ENCODE results near the gene LEFTY1.

Gene LEFTY1

DNA sequence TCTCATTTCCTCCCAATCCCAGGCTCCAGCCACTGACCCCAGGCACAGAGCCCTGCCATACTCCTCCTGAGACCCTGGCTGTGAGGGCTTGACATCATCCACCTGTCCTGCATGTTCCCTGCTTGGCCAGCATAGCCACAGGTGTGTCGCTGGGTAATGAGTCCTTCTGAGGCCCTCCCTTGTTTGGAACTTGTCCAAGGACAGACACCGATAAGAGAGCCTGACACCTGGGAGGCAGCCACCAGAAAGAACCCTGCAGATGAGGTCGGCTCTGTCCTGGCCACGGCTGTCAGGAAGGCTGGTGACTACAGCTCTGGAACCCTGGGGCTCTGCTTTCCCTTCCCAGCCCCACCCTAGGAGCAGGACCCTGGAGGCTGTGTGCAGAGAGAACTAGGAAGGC lies 41.3 kb downstream of the LEFTY1 start:
- no peaks in the 10 kb centered on the region for H3K27me3 ChIP-seq
- peaks cover 49 to 77% (median 69%) of the 10 kb centered on the region in 10 experiments for H3K4me1 ChIP-seq
- peak overlapping the region; percentile 71 to 91 (median 86) for H3K4me2 ChIP-seq
- H3K9ac ChIP-seq: peak overlapping the region in 7 of 11 experiments; percentile 13 to 65 (median 52); a peak in 11 of 22 replicates
- H3K9me3 ChIP-seq (replicated peaks in 1 of 11): peaks cover 0 to 14% (median 10%) of the 10 kb centered on the region in 11 experiments; a peak in 14 of 22 replicates
- no peak overlapping the region for H3K4me3 ChIP-seq
- peaks cover 20 to 45% (median 36%) of the 10 kb centered on the region in 11 experiments for H3K36me3 ChIP-seq
- peak overlapping the region in 9 of 11 experiments; percentile 31 to 63 (median 54); a peak in 14 of 22 replicates for H3K27ac ChIP-seq
- H4K20me1 ChIP-seq: peaks cover 0 to 29% (median 0%) of the 10 kb centered on the region in 11 experiments; a peak in 6 of 22 replicates
- TF ChIP-seq Cebpa-rat (IDR thresholded peaks at IDR 0.05): no peak

- Histone ChIP-seq H3K27ac (no peak overlapping the region; a peak in 1 of 22 replicates), H3K4me2 (peak overlapping the region in 8 of 11 experiments; percentile 71 to 91 (median 86); a peak in 9 of 22 replicates), H3K4me1 (peaks cover 39 to 74% (median 62%) of the 10 kb centered on the region in 10 experiments), H3K27me3 (no peaks in the 10 kb centered on the region), H3K36me3 (peaks cover 20 to 42% (median 35%) of the 10 kb centered on the region in 11 experiments), H3K9ac (no peak overlapping the region), H4K20me1 (peaks cover 0 to 29% (median 0%) of the 10 kb centered on the region in 11 experiments; a peak in 6 of 22 replicates), H3K4me3 (no peak overlapping the region), H3K9me3 (replicated peaks in 1 of 11) (peaks cover 0 to 14% (median 10%) of the 10 kb centered on the region in 11 experiments; a peak in 14 of 22 replicates)
- TF ChIP-seq Cebpa-rat (IDR thresholded peaks at IDR 0.05): no peak
Measured at GRCh38 chr1:225846331-225847310, 42.3 kb downstream of the LEFTY1 start.

- peak overlapping the region in 1 of 11 experiments; percentile 17; a peak in 1 of 22 replicates for H3K9ac ChIP-seq
Measured at GRCh38 chr1:225845571-225846259, 43.2 kb downstream of the LEFTY1 start.

DNA sequence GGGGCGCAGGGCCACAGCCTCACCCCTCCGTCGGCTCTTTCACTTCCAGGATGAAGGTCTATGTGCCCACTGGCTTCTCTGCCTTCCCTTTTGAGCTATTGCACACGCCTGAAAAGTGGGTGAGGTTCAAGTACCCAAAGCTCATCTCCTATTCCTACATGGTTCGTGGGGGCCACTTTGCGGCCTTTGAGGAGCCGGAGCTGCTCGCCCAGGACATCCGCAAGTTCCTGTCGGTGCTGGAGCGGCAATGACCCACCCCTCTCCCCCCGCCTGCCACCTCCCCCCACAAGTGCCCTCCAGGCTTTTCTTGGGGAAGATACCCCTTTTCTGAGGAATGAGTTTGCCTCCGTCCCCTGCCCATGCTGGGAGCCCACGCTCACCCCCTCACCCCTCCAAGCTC lies 43.8 kb downstream of the LEFTY1 start:
- H3K36me3 ChIP-seq: peaks cover 12 to 29% (median 23%) of the 10 kb centered on the region in 11 experiments
- TF ChIP-seq Cebpa-rat (IDR thresholded peaks at IDR 0.05): no peak
- no peak overlapping the region for H3K4me2 ChIP-seq
- no peak overlapping the region for H3K4me3 ChIP-seq
- peaks cover 0 to 2% (median 0%) of the 10 kb centered on the region in 11 experiments; a peak in 5 of 22 replicates for H3K9me3 ChIP-seq (replicated peaks in 1 of 11)
- H4K20me1 ChIP-seq: peaks cover 0 to 29% (median 0%) of the 10 kb centered on the region in 11 experiments; a peak in 6 of 22 replicates
- no peaks in the 10 kb centered on the region for H3K27me3 ChIP-seq
- no peak overlapping the region; a peak in 1 of 22 replicates for H3K9ac ChIP-seq
- no peak overlapping the region for H3K27ac ChIP-seq
- peaks cover 33 to 59% (median 49%) of the 10 kb centered on the region in 10 experiments for H3K4me1 ChIP-seq

More at GRCh38 chr1:225845571-225846259, 43.2 kb downstream of the LEFTY1 start:
- peaks cover 0 to 8% (median 5%) of the 10 kb centered on the region in 11 experiments; a peak in 14 of 22 replicates for H3K9me3 ChIP-seq (replicated peaks in 1 of 11)
- peaks cover 16 to 35% (median 28%) of the 10 kb centered on the region in 11 experiments for H3K36me3 ChIP-seq
- peaks cover 36 to 65% (median 55%) of the 10 kb centered on the region in 10 experiments for H3K4me1 ChIP-seq
- no peak for TF ChIP-seq Cebpa-rat (IDR thresholded peaks at IDR 0.05)
- H3K4me2 ChIP-seq: no peak overlapping the region
- H4K20me1 ChIP-seq: peaks cover 0 to 29% (median 0%) of the 10 kb centered on the region in 11 experiments; a peak in 6 of 22 replicates
- H3K27ac ChIP-seq: no peak overlapping the region
- H3K27me3 ChIP-seq: no peaks in the 10 kb centered on the region
- no peak overlapping the region for H3K4me3 ChIP-seq

- H3K4me1 ChIP-seq: peaks cover 27 to 52% (median 43%) of the 10 kb centered on the region in 10 experiments
- H4K20me1 ChIP-seq: peaks cover 0 to 29% (median 0%) of the 10 kb centered on the region in 11 experiments; a peak in 6 of 22 replicates
- no peak overlapping the region for H3K4me2 ChIP-seq
- no peak for TF ChIP-seq Cebpa-rat (IDR thresholded peaks at IDR 0.05)
- no peak overlapping the region for H3K4me3 ChIP-seq
- H3K9me3 ChIP-seq (replicated peaks in 1 of 11): no peaks in the 10 kb centered on the region
- no peak overlapping the region for H3K27ac ChIP-seq
- H3K36me3 ChIP-seq: peaks cover 12 to 31% (median 19%) of the 10 kb centered on the region in 11 experiments
- no peak overlapping the region for H3K9ac ChIP-seq
- no peaks in the 10 kb centered on the region for H3K27me3 ChIP-seq
Measured at GRCh38 chr1:225844236-225845061, 44.5 kb downstream of the LEFTY1 start.

DNA sequence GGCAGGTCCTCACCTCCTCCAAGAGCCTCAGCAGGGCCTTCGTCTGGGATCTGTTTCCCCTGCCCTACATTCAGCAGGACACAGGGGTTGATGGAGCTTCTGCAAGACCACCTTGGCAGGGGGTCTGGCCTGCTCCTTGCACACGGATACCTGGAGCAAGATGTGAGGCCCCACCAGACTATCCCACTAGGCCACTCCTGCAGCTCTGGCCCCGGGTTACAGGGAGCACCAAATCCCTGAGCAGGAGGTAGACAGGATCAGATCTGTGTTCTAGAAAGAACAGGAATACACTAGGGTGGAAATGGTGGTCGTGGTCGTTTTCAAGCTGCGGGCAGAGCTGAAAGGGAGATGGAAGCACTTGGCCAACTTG lies 45.5 kb downstream of the LEFTY1 start:
- Histone ChIP-seq H3K4me2 (no peak overlapping the region), H3K4me1 (peaks cover 16 to 42% (median 32%) of the 10 kb centered on the region in 10 experiments), H4K20me1 (peaks cover 0 to 24% (median 0%) of the 10 kb centered on the region in 11 experiments; a peak in 6 of 22 replicates), H3K27me3 (no peaks in the 10 kb centered on the region), H3K36me3 (peaks cover 12 to 34% (median 18%) of the 10 kb centered on the region in 11 experiments), H3K9ac (no peak overlapping the region), H3K27ac (no peak overlapping the region), H3K4me3 (no peak overlapping the region), H3K9me3 (replicated peaks in 1 of 11) (no peaks in the 10 kb centered on the region)
- no peak for TF ChIP-seq Cebpa-rat (IDR thresholded peaks at IDR 0.05)

DNA sequence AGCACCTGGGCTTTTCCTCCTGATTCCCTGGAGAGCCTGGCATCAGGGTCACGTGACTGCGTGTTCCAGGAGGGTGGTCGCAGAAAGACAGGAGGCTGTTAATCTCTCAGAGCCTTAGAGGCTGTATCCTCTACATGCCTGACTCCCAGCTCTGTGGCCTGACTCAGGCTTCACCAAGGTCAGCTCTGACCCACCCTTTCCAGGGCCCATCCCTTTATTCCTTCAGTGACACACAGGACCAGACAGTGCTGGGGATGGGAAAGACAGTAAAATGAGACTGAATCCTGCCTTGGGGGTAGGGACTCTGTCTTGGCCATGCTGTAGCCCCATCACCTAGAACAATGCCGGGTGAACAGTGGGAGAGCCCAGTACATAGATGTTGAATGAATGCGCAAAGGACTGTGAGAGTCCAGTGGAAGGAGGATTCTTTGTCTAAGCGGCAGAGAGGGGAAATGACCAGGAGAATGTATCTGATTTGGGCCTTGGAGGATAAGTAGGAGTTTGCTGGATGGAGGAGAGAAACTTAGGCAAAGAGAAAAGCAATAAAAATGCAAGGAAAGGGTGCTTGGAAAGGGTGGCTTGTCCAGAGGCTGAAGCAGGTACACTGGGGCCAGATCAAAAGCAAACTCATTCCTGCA lies 46.0 kb downstream of the LEFTY1 start:
- 0 out of 22 replicates have a peak overlapping the region, but pooled peaks of 1 of the 11 experiments have one; percentile 18 for H3K9ac ChIP-seq
- peaks cover 0 to 19% (median 0%) of the 10 kb centered on the region in 11 experiments; a peak in 5 of 22 replicates for H4K20me1 ChIP-seq
- no peak for TF ChIP-seq Cebpa-rat (IDR thresholded peaks at IDR 0.05)
- H3K4me2 ChIP-seq: peak overlapping the region in 3 of 11 experiments; percentile 12 to 20 (median 18); a peak in 2 of 22 replicates
- no peak overlapping the region for H3K27ac ChIP-seq
- H3K4me3 ChIP-seq: no peak overlapping the region
- H3K4me1 ChIP-seq: peaks cover 11 to 37% (median 27%) of the 10 kb centered on the region in 10 experiments
- no peaks in the 10 kb centered on the region for H3K27me3 ChIP-seq
- H3K36me3 ChIP-seq: peaks cover 12 to 38% (median 18%) of the 10 kb centered on the region in 11 experiments
- H3K9me3 ChIP-seq (replicated peaks in 1 of 11): no peaks in the 10 kb centered on the region

All from BLaER1 treated with 17β-estradiol and CSF1 and Interleukin-3, amounts not matched to agents 10 nM and 100 nM (cell line).